Measurements from ENCODE around the gene FEV.
A peak's percentile ranks its signal among the peaks of the same experiment; 100 is the strongest.

Gene FEV

DNA sequence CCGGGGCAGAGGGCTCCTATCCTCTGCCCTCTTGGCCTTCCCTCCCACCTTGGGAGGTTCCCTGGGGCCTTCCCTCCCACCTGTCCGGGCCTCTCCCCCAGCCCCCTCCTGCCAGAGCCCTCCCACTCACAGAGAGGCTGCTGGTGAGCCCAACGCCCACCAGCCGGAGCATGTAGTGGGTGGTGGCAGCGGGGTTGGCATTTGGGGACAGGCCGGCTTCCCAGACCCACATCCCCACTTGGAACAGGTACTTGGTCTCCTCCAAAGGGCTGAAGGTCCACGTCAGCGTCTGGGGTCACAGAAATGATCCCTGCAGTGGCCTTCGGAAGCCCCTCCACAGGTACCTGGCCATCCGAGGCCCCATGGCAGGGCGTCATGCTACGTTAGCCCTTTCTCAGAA lies 37.1 kb upstream of the FEV start:
- H3K4me1 Mint-ChIP-seq (ENCODE audit: low read depth) = no peaks in the 10 kb centered on the region
- DNase-seq = no peak
- peaks cover 11% of the 10 kb centered on the region for H3K27me3 Mint-ChIP-seq
- H3K9me3 Mint-ChIP-seq = no peaks in the 10 kb centered on the region
- no peaks in the 10 kb centered on the region for H3K36me3 Mint-ChIP-seq (ENCODE audit: low read depth)
- no peak overlapping the region for H3K4me3 Mint-ChIP-seq
- no peak overlapping the region for H3K27ac Mint-ChIP-seq

DNA sequence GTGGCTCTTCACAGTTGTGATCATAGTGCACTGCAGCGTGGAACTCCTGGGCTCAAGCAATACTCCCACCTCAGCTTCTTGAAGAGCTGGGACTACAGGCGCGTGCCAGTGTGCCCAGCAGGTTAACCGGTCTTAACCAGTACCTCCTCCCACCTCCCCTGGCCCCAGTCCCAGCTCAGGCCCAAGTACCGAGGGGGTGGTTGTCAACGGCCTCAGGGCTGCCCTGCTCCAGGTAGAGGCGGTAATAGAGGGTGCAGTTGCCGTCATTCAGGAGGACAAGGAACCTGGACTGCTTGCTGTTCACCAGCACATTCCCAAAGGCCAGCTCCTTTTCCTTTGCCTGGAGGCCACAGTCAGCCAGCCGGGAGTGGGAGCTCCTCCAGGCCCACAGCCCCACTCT lies 36.6 kb upstream of the FEV start:
- peaks cover 14% of the 10 kb centered on the region for H3K27me3 Mint-ChIP-seq
- H3K27ac Mint-ChIP-seq = no peak overlapping the region
- no peaks in the 10 kb centered on the region for H3K4me1 Mint-ChIP-seq (ENCODE audit: low read depth)
- no peaks in the 10 kb centered on the region for H3K36me3 Mint-ChIP-seq (ENCODE audit: low read depth)
- no peak overlapping the region for H3K4me3 Mint-ChIP-seq
- H3K9me3 Mint-ChIP-seq = no peaks in the 10 kb centered on the region
- no peak for DNase-seq

DNA sequence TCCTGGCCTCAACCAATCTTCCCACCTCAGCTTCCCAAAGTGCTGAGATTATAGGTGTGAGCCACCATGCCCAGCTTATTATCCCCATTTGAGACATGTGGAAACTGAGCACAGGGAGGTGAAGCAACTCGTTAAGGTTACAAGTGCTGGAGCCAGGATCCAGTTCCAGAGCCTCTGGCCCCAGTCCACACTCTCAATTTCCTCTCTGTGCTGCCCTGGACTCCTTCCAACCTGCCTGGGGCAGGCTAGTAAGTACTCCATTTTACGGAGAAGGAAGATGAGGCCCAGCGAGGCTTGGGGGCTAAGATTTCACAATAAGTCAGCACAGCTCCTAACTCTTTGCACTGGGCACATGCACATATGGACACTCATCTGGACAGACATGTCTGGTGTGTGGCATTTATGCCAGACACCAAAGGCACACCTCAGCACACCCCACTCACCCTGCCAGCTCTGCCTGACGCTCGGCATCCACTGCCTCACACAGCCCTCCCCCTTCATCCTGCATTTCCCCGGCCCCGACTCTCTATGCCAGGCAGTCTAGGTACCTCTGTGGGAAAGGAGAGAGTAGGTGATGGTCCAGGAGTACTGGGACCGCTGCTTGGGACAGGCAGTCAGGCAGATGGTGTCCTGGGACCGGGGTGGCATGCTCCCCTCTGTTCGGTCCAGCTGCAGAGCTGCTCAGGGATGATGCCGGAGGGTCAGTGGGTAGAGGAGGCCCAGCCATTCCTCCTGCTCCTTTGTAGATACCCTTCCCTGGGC lies 35.8 kb upstream of the FEV start:
- Mint-ChIP-seq H3K36me3 (ENCODE audit: low read depth) (no peaks in the 10 kb centered on the region), H3K27me3 (peaks cover 16% of the 10 kb centered on the region), H3K27ac (no peak overlapping the region), H3K4me1 (ENCODE audit: low read depth) (no peaks in the 10 kb centered on the region), H3K9me3 (no peaks in the 10 kb centered on the region), H3K4me3 (no peak overlapping the region)
- no peak for DNase-seq

DNA sequence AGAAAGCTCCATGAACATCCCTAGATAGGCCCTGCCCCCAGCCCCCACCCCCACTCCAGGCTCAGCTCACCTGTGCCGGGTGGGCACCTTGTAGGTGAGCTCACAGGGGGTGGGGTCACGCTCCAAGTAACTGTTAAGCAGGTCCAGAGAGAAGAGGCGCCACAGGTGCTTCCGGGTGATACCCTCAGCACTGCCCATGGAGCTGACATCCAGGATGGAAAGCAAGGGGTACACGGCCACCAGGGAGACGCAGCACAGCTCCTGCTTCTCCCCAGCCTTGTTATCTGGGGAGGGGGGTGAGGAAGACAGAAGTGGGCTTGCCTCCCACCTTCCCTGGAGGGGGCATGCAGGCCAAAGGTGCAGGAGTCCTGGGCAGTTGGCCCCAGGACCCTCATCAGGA lies 34.5 kb upstream of the FEV start:
- DNase-seq = no peak
- H3K9me3 Mint-ChIP-seq = no peaks in the 10 kb centered on the region
- no peak overlapping the region for H3K4me3 Mint-ChIP-seq
- peaks cover 24% of the 10 kb centered on the region for H3K27me3 Mint-ChIP-seq
- H3K4me1 Mint-ChIP-seq (ENCODE audit: low read depth) = no peaks in the 10 kb centered on the region
- H3K27ac Mint-ChIP-seq = no peak overlapping the region
- H3K36me3 Mint-ChIP-seq (ENCODE audit: low read depth) = no peaks in the 10 kb centered on the region

DNA sequence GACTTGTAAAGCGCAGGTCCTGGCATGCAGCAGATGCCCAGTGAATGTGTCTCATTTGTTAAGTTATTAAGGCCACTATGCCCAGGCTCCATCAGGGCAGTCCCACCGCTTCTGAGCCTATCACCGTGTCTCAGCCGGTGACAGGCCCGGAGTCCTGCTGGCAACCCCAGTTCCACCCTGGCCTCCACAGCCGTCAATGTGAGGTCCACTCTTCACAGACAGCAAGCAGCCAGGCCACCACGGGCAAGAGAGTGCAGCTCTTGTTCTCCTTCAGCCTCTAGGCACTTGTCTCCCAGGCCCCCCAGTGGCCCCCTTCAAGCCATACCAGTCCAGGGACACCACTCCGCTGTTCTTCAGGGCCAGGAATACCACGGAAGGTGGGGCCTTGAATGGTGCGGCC lies 33.7 kb upstream of the FEV start:
- H3K9me3 Mint-ChIP-seq = no peaks in the 10 kb centered on the region
- no peak overlapping the region for H3K27ac Mint-ChIP-seq
- no peak overlapping the region for H3K4me3 Mint-ChIP-seq

DNA sequence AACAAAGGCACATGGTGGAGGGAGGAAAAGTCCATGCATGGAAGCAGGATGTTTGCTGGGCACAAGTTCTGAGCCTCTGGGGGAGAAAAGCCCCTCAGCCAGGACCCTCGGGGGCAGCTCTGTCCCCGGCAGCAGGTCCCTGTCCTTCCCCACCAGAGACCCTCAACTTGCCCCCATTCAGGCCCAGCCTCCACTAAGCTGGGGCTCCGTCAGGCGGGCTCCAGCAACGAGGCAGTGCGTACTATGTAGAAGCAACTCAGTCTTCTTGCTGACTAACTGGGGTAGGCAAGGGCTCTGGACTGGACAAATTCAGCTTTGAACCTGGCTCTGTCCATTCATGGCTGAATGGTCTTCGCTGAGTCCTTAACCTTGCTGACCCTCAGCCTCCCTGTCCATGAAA lies 33.3 kb upstream of the FEV start:
- H3K27me3 Mint-ChIP-seq = peaks cover 28% of the 10 kb centered on the region
- H3K4me1 Mint-ChIP-seq (ENCODE audit: low read depth) = no peaks in the 10 kb centered on the region
- H3K9me3 Mint-ChIP-seq = no peaks in the 10 kb centered on the region
- no peaks in the 10 kb centered on the region for H3K36me3 Mint-ChIP-seq (ENCODE audit: low read depth)
- DNase-seq = no peak
- no peak overlapping the region for H3K27ac Mint-ChIP-seq
- no peak overlapping the region for H3K4me3 Mint-ChIP-seq

More for the DNA sequence above, 33.7 kb upstream of the FEV start:
- Mint-ChIP-seq H3K36me3 (ENCODE audit: low read depth) (no peaks in the 10 kb centered on the region), H3K4me1 (ENCODE audit: low read depth) (no peaks in the 10 kb centered on the region), H3K27me3 (peaks cover 24% of the 10 kb centered on the region)
- no peak for DNase-seq

DNA sequence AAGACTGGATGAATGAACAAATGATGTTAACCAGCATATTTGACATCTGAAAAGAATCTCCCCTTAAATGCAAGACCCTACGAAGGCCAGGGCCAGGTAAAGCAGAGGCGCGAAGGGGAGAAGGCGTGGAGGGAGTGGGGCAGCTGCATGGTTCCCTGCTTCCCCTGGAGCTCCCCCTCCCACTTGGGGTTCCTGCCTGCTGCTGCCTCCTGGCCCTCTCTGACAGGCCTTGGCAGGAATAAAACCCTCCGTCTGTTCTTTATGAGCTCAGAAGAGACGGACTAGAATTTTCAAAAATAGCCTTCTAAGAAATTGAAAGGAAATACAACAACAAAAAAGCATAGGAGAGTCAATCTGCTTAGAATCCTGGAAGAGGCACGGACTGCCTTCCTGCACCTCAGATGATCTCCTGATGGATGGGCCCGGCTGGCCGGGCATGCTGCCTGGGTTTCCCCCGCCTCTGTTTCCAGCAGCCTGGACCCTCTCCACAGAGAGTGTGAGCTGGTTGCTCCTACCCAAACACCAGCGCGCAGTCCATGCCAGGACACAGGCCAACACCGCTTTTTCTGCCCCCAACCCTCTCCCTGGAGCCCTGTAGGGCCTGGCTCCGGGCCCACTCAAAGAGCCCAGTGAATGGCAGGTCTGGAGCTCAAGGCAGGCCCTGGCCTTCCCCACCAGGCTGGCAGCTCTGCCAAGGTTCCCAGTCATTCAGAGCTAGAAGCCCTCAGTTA lies 32.4 kb upstream of the FEV start:
- Mint-ChIP-seq H3K4me1 (ENCODE audit: low read depth) (no peaks in the 10 kb centered on the region), H3K36me3 (ENCODE audit: low read depth) (no peaks in the 10 kb centered on the region), H3K27me3 (peaks cover 32% of the 10 kb centered on the region), H3K4me3 (no peak overlapping the region), H3K9me3 (no peaks in the 10 kb centered on the region), H3K27ac (no peak overlapping the region)
- DNase-seq = no peak

DNA sequence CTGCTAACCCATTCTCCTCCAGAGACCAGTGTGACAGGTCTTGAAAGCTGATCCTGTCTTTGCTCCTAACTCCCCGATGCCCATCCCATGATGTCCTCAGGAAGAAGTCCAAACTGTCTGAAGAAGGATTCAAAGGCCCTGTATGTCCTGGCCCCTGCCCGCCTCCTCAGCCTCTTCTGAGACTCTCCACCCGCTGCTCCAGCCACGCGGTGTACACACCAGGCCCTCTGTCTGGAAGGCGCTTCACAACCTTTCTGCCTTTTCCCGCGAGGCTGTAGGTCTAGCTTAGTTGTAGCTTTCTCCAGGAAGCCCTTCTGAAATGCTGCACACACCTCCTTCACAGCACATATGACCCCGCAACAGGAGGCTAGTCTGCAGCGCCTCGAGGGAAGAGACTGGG lies 31.7 kb upstream of the FEV start:
- Mint-ChIP-seq H3K36me3 (ENCODE audit: low read depth) (no peaks in the 10 kb centered on the region), H3K4me3 (no peak overlapping the region), H3K27ac (no peak overlapping the region), H3K4me1 (ENCODE audit: low read depth) (no peaks in the 10 kb centered on the region), H3K9me3 (no peaks in the 10 kb centered on the region), H3K27me3 (peaks cover 31% of the 10 kb centered on the region)
- DNase-seq = no peak

DNA sequence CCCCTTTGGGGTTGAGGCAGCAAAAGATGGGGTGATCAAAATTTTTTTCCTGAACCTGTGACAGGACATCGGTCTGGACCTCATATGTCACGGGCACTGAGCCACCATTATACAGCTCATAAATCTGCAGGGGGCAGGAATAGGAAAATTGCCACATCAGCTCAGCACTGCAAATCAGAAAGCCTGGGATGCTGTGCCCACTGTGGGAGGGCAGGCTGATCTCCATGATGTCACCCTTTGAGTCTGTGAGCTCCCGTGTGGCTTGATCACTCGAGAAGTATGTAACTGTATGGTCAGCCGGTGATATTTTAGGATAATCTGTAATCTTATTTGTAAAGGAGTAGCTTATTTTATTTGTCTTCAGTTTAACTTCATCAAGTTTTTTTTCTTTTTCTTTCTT lies 25.9 kb upstream of the FEV start:
- no peaks in the 10 kb centered on the region for H3K36me3 Mint-ChIP-seq (ENCODE audit: low read depth)

DNA sequence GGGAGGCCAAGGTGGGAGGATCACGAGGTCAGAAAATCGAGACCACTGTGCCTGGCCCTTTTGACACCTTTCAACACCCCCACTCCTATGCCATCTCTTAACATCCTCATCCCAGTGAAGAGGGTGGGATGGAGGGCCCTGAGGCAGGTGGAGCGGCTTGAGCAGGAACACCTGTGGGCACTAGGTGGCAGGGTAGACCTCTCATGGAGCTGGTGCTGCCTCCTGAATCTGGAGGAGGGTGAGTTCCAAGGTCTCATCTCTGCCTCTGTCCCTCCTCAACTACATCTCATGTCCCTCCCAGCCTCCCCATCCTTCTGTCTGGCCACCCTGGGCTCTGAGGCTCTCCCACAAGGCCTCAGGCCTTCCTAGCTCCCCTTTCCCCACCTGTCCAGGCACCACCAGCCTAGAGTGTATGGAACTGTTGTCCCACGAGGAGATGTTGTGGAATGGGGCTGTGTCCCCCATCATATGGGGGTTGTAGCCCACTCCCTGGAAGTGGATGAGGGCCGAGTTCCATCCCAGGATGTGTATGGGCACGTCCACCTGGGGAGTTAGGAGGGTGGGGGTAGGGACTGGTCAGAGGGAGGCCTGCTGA lies 25.3 kb upstream of the FEV start:
- no peaks in the 10 kb centered on the region for H3K36me3 Mint-ChIP-seq (ENCODE audit: low read depth)
- no peak for DNase-seq

More for the DNA sequence above, 25.9 kb upstream of the FEV start:
- H3K4me3 Mint-ChIP-seq = no peak overlapping the region
- no peak overlapping the region for H3K27ac Mint-ChIP-seq
- DNase-seq = no peak
- H3K27me3 Mint-ChIP-seq = peaks cover 49% of the 10 kb centered on the region
- no peaks in the 10 kb centered on the region for H3K4me1 Mint-ChIP-seq (ENCODE audit: low read depth)
- H3K9me3 Mint-ChIP-seq = no peaks in the 10 kb centered on the region

DNA sequence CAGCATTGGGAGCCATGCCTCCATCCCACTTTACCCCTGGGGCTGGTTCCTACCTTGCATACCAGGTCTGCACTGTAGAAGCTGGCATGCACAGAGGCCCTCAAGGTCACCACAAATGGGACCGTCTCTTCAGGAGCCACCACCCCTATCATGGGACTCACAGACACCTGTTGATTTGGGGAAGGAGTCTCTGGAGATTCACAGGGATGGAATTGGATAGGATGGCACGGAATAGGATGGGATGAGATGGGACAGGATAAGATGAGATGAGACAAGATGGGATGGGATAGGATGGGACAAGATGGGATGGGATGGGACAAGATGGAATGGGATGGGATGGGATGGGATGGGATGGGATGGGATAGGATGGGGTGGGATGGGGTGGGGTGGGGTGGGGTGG lies 24.3 kb upstream of the FEV start:
- no peak for DNase-seq
- Mint-ChIP-seq H3K4me1 (ENCODE audit: low read depth) (no peaks in the 10 kb centered on the region), H3K4me3 (no peak overlapping the region), H3K9me3 (no peaks in the 10 kb centered on the region), H3K27ac (no peak overlapping the region), H3K27me3 (peaks cover 56% of the 10 kb centered on the region), H3K36me3 (ENCODE audit: low read depth) (no peaks in the 10 kb centered on the region)

More for the DNA sequence above, 25.3 kb upstream of the FEV start:
- Mint-ChIP-seq H3K4me1 (ENCODE audit: low read depth) (no peaks in the 10 kb centered on the region), H3K27ac (no peak overlapping the region), H3K4me3 (no peak overlapping the region), H3K9me3 (no peaks in the 10 kb centered on the region), H3K27me3 (peaks cover 55% of the 10 kb centered on the region)

DNA sequence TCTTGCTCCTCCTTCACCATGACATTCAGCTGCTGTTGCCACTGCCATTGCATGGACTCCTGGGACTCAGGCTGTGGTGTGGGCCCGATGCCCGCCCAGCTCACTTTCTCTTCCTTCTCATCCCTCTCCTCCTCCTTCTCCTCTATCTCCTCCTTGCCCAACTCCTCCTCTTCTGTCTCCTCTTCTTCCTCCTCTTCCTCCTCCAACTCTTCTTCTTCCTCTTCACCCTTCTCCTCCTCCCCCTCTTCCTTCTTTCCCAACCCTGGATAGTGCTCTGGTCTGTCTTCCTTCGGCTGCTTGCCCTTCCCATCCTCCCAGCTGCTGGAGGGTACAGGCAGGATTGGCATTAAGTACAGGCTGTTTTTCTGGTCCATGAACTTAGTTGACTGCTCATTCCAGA lies 19.0 kb upstream of the FEV start:
- no peaks in the 10 kb centered on the region for H3K9me3 Mint-ChIP-seq
- DNase-seq = no peak
- H3K27ac Mint-ChIP-seq = no peak overlapping the region
- H3K4me1 Mint-ChIP-seq (ENCODE audit: low read depth) = peaks cover 13% of the 10 kb centered on the region
- H3K27me3 Mint-ChIP-seq = peaks cover 85% of the 10 kb centered on the region
- H3K36me3 Mint-ChIP-seq (ENCODE audit: low read depth) = no peaks in the 10 kb centered on the region
- H3K4me3 Mint-ChIP-seq = no peak overlapping the region

DNA sequence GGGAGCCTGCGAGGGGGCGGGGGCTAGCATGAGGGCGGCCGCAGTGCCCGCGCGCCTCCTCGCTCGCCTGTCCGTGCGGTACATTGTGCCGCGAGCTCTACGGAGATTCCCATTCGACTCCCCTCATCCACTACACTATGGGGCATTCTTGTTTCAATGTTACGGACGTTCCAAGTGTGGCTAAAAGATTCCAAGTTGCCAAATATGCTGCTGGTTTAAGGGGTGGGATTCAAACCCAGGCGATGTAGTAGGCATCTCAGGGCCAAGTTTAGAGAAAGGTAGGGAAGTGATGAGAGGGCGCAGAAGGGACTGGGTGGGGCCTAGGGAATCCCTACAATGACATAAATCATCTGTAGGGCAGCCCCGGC lies 18.3 kb upstream of the FEV start:
- no peak overlapping the region for H3K27ac Mint-ChIP-seq
- H3K27me3 Mint-ChIP-seq = peaks cover 85% of the 10 kb centered on the region
- H3K4me3 Mint-ChIP-seq = no peak overlapping the region
- H3K9me3 Mint-ChIP-seq = no peaks in the 10 kb centered on the region
- H3K36me3 Mint-ChIP-seq (ENCODE audit: low read depth) = no peaks in the 10 kb centered on the region
- no peak for DNase-seq
- peaks cover 13% of the 10 kb centered on the region for H3K4me1 Mint-ChIP-seq (ENCODE audit: low read depth)

DNA sequence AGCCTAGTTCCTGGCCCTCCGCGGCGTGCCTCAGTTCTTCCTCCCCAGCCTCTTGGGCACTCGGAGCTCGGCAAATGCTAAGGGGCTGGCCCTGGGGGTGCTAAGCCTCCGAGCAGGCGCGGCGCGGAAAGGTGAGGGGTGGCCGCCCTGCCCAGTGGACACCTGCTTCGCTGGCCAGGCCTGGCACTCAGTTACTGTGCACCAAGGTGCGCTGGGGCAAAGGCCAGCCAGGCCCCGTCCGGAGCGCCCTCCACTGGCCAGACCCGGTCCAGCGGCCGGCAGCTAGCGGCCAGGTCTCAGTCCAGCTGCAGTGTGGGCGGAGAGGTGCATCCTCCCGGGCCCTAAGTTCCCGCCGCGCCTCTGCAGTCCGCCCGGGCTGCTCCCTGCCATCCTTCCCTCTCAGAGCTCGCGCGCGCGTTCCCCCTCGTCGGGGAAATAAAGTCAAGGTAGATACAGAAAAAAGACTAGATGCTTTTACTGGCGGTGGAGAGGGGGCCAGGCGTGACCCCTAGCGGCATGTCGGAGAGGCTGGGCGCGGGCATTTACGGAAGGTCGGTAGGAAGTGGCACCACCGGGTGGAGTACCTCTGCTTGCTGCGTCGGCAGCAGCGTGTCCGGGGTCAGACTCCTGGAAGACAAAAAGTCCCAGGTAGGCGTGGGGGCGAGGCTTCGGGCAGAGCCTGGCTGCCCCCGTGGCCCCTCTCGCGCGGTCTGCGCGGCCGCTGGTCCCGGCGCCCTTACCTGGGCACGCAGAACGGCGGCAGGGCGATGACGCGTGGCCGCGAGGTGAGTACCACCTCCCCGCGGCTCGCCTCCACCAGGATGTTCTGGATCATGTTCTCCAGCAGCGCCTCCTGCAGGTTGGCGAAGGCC lies 17.6 kb upstream of the FEV start:
- H3K36me3 Mint-ChIP-seq (ENCODE audit: low read depth) = no peaks in the 10 kb centered on the region
- peaks cover 87% of the 10 kb centered on the region for H3K27me3 Mint-ChIP-seq
- peaks cover 13% of the 10 kb centered on the region for H3K4me1 Mint-ChIP-seq (ENCODE audit: low read depth)
- DNase-seq = peak; percentile 69
- H3K4me3 Mint-ChIP-seq = peak overlapping the region; percentile 59
- H3K9me3 Mint-ChIP-seq = no peaks in the 10 kb centered on the region
- H3K27ac Mint-ChIP-seq = no peak overlapping the region
